DND-41 (cell line): ENCODE measurements around the gene FBXW7.

Experiments used
- ATAC-seq: fragments of 200-7000 bp; cut with Tn5 transposase; 3 replicates; pipeline ENCODE4 v1.9.1; 2021; ENCODE audit warnings: low read depth; ENCODE audit not compliant: insufficient read depth
- DNase-seq: peaks from one replicate; pipeline ENCODE4 v3.0.0-alpha.2; 2020
- H2AFZ ChIP-seq: 2 replicates; pipeline ENCODE4 v1.6.0; 2012; ENCODE audit warnings: low read depth, low read length
- H3K27ac ChIP-seq: 2 replicates; pipeline ENCODE4 v1.5.1; 2012; ENCODE audit warnings: low read length, inconsistent platforms
- H3K27me3 ChIP-seq: fragments of 200-600 bp; sonication (generic); 2 replicates; pipeline ENCODE4 v1.6.0; 2012; ENCODE audit warnings: low read length, mild to moderate bottlenecking, inconsistent platforms; ENCODE audit not compliant: insufficient read depth, poor library complexity
- H3K36me3 ChIP-seq: 2 replicates; pipeline ENCODE4 v1.5.1; 2012; ENCODE audit warnings: low read length, inconsistent platforms; ENCODE audit not compliant: insufficient read depth
- H3K4me1 ChIP-seq: 2 replicates; pipeline ENCODE4 v1.5.1; 2012; ENCODE audit warnings: mild to moderate bottlenecking, low read length; ENCODE audit not compliant: insufficient read depth
- H3K4me2 ChIP-seq: 2 replicates; pipeline ENCODE4 v1.6.0; 2012; ENCODE audit warnings: mild to moderate bottlenecking, moderate library complexity, low read length, inconsistent platforms; ENCODE audit not compliant: insufficient read depth
- H3K4me3 ChIP-seq, 2 experiments: fragments of 200-600 bp in 1 of 2; shearing (Covaris generic) in 1 of 2; 2 replicates each; pipeline ENCODE4 v1.5.1; 2012 to 2016; ENCODE audit warnings: inconsistent platforms in 2 of 2, low read length in 2 of 2, mild to moderate bottlenecking in 2 of 2, low read depth in 1 of 2, moderate library complexity in 1 of 2
- H3K79me2 ChIP-seq: 2 replicates; pipeline ENCODE4 v1.6.0; 2012; ENCODE audit warnings: low read length, inconsistent platforms; ENCODE audit not compliant: insufficient read depth
- H3K9ac ChIP-seq: 2 replicates; pipeline ENCODE4 v1.6.0; 2012; ENCODE audit warnings: low read depth, mild to moderate bottlenecking, inconsistent platforms, low read length, moderate library complexity
- H3K9me3 ChIP-seq: 2 replicates; pipeline ENCODE4 v1.5.1; 2012; ENCODE audit warnings: low read length, moderate library complexity, mild to moderate bottlenecking, inconsistent platforms; ENCODE audit not compliant: insufficient read depth, severe bottlenecking
- H4K20me1 ChIP-seq: 2 replicates; pipeline ENCODE4 v1.6.0; 2012; ENCODE audit warnings: low read length; ENCODE audit not compliant: insufficient read depth
- CTCF ChIP-seq: IDR thresholded peaks from 2 replicates; pipeline ENCODE4 v1.5.1; 2012; ENCODE audit warnings: borderline replicate concordance, low read length, moderate library complexity, mild to moderate bottlenecking; ENCODE audit not compliant: poor library complexity, severe bottlenecking; ENCODE audit errors: extremely low read depth
- EZH2 ChIP-seq: IDR thresholded peaks from 3 replicates; pipeline ENCODE4 v1.6.1; 2012; ENCODE audit warnings: borderline replicate concordance, low read depth, mild to moderate bottlenecking, moderate library complexity, low read length, inconsistent platforms; ENCODE audit not compliant: severe bottlenecking

FBXW7 gene

GRCh38 chr4:152290366-152290921, 245.4 kb downstream of the FBXW7 start:
- no peaks in the 10 kb centered on the region for H3K4me1 ChIP-seq
- H3K9me3 ChIP-seq: no peaks in the 10 kb centered on the region
- no peak overlapping the region for H3K27ac ChIP-seq
- no peaks in the 10 kb centered on the region for H4K20me1 ChIP-seq
- no peaks in the 10 kb centered on the region for H3K27me3 ChIP-seq
- H3K79me2 ChIP-seq: no peaks in the 10 kb centered on the region
- no peak overlapping the region for H2AFZ ChIP-seq
- no peak overlapping the region for H3K4me3 ChIP-seq
- ATAC-seq: no peak
- DNase-seq: no peak
- no peak overlapping the region for H3K4me2 ChIP-seq
- TF ChIP-seq EZH2 (no peak), CTCF (no peak)
- H3K9ac ChIP-seq: no peak overlapping the region
- no peaks in the 10 kb centered on the region for H3K36me3 ChIP-seq

GRCh38 chr4:152289941-152290340, 246.0 kb downstream of the FBXW7 start:
- Histone ChIP-seq H3K36me3 (no peaks in the 10 kb centered on the region), H3K4me2 (no peak overlapping the region), H4K20me1 (no peaks in the 10 kb centered on the region), H3K27ac (no peak overlapping the region), H3K9me3 (no peaks in the 10 kb centered on the region), H2AFZ (no peak overlapping the region), H3K4me1 (no peaks in the 10 kb centered on the region), H3K9ac (no peak overlapping the region), H3K4me3 (no peak overlapping the region), H3K27me3 (no peaks in the 10 kb centered on the region), H3K79me2 (no peaks in the 10 kb centered on the region)
- TF ChIP-seq CTCF (no peak), EZH2 (no peak)
- ATAC-seq (no peak), DNase-seq (no peak)

- H3K4me2 ChIP-seq: no peak overlapping the region
- no peaks in the 10 kb centered on the region for H3K9me3 ChIP-seq
- H3K36me3 ChIP-seq: no peaks in the 10 kb centered on the region
- no peak for TF ChIP-seq EZH2
- no peak for TF ChIP-seq CTCF
- no peak overlapping the region for H2AFZ ChIP-seq
- H4K20me1 ChIP-seq: no peaks in the 10 kb centered on the region
- H3K27ac ChIP-seq: no peak overlapping the region
- DNase-seq: no peak
- H3K79me2 ChIP-seq: no peaks in the 10 kb centered on the region
- no peaks in the 10 kb centered on the region for H3K4me1 ChIP-seq
- H3K4me3 ChIP-seq: no peak overlapping the region
- no peaks in the 10 kb centered on the region for H3K27me3 ChIP-seq
- no peak for ATAC-seq
- H3K9ac ChIP-seq: no peak overlapping the region
These were observed 246.4 kb downstream of the FBXW7 start for GRCh38 chr4:152289541-152289940.

- H3K9me3 ChIP-seq: no peaks in the 10 kb centered on the region
- no peak overlapping the region for H3K9ac ChIP-seq
- no peak for TF ChIP-seq EZH2
- no peak for TF ChIP-seq CTCF
- H3K27me3 ChIP-seq: no peaks in the 10 kb centered on the region
- DNase-seq: no peak
- no peak for ATAC-seq
- H3K36me3 ChIP-seq: no peaks in the 10 kb centered on the region
- H3K4me3 ChIP-seq: no peak overlapping the region
- no peaks in the 10 kb centered on the region for H4K20me1 ChIP-seq
- H3K79me2 ChIP-seq: no peaks in the 10 kb centered on the region
- no peaks in the 10 kb centered on the region for H3K4me1 ChIP-seq
- no peak overlapping the region for H3K27ac ChIP-seq
- H2AFZ ChIP-seq: no peak overlapping the region
- H3K4me2 ChIP-seq: no peak overlapping the region
These were observed 252.0 kb downstream of the FBXW7 start for GRCh38 chr4:152283801-152284470.
